GM04504 (cell line): ENCODE data around the gene CALM1.
"Not testable (repeated sequence)": the region's sequence is repeated elsewhere in the genome, so short reads cannot be mapped to it uniquely, and the experiment has no call there.

Source experiments
- DNase-seq: peaks from one replicate; pipeline ENCODE4 v3.0.0-alpha.2; 2012; ENCODE audit warnings: low read depth

CALM1 gene

DNA sequence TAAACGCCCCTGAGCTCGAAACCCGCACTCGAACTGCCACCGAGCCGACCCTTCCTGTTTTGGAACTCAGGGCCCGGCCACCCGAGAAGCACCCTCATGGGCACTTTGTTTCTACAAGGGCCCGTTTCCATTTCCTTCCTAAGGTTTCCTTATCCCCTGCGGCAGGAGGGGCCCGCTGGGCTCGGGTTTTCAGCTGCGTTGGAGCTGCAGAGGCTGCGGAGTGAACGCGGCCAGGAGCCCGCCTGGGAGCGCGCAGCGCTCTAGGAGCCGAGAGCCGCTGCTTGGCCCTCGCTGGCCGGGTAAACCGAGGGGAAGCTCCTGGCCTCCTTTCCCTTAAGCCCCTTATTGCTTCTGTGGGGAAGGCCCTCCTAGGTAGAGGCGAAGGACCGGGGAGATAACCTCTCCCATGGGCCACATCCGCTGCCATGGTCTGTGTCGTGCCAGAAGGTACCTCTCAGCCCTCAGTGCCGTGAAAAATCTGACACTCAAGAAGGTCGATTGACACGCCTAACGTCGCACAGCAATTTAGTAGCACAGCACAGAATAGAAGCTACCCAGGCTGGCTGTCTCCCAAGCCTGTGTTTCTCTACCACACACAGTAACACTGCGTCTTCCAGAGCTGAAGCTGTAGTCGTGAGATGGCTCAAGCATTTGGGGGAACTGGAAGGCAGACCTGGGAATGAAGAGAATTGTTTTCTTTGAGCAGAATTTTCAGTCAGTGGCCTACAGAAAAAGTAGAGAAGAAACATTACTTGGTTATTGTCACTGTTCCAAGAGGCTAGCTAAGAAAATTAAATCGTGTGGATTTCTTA, 12.9 kb upstream of the CALM1 start:
- no peak for DNase-seq

GRCh38 chr14:90384543-90384911, 12.3 kb upstream of the CALM1 start:
- DNase-seq = no peak

DNA sequence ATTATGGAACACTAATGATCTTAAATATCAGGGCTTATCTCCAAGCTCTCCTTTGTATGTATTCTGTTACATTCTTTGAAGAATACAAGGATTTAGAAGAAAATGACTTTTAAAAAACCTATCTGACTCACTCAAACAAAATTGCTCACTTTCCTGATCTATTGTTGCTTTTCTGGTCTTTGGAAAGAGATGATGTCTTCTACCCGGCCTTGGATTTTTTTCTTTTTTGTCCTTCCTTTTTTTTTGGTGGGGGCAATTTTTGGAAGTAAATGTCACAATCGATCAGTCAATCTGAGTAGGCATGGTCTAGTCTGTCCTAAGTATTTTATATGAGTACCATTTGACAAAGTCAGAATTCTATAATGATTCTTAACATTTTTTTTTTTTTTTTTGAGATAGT, 10.5 kb upstream of the CALM1 start:
- no peak for DNase-seq

DNA sequence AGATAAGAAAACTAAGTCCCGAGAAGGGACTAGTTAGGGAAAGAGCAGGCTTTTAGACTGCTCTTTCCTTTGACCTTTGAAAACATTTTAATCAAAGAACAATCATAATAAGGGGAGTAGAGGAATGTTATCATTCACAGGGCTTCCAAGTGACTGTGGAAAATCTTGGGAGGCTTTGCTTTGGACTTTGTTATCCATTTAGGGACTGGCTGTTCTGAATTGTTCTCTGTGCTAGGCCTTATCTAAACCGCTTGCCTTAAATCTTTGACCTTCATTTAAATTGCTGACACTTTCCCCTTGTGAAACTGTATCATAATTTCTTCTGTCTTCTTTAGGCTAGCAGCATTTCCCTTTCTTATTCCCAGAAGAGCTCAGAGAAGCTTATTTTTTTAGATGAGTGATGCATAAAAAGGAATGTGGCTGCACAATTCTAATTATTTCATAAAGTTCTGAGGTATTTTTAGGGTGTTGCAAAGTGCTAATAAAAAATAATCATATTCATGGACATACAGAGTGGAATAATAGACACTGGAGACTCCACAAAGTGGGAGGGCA, 9.5 kb upstream of the CALM1 start:
- no peak for DNase-seq

GRCh38 chr14:90388437-90388836, 8.4 kb upstream of the CALM1 start:
- no peak for DNase-seq

- no peak for DNase-seq
These were observed 7.8 kb upstream of the CALM1 start for GRCh38 chr14:90388982-90389381.

DNA sequence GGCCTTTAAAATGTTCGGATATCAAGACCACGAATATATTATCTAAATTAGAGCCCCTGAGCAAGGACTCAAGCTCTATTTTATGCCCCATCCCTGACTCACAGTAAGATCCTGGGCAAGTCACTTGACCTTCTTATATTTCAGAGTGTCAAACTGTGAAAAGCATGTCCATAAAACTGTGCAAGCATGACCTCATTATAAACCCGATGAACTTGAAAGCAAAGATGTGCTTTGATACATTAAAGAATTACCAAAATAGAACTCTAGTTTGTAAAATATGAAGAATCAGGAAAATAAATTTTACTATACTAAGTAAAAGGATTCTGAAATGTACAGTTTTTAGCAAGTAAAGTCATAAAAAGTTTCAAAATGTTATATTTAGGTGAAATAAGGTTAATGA, 2.9 kb upstream of the CALM1 start:
- DNase-seq = no peak

DNA sequence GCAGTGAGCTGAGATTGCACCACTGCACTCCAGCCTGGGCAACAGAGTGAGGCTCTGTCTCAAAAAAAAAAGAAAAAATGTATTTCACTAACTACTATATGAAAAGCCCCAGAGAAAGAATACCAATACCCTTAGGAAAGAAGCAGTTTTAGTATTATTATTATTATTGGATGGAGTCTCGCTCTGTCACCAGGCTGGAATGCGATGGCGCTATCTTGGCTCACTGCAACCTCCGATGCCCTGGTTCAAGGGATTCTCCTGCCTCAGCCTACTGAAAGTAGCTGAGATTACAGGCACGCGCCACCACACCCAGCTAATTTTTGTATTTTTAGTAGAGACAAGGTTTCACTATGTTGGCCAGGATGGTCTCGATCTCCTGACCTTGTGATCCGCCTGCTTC, 2.0 kb upstream of the CALM1 start:
- DNase-seq = not testable (repeated sequence)

DNA sequence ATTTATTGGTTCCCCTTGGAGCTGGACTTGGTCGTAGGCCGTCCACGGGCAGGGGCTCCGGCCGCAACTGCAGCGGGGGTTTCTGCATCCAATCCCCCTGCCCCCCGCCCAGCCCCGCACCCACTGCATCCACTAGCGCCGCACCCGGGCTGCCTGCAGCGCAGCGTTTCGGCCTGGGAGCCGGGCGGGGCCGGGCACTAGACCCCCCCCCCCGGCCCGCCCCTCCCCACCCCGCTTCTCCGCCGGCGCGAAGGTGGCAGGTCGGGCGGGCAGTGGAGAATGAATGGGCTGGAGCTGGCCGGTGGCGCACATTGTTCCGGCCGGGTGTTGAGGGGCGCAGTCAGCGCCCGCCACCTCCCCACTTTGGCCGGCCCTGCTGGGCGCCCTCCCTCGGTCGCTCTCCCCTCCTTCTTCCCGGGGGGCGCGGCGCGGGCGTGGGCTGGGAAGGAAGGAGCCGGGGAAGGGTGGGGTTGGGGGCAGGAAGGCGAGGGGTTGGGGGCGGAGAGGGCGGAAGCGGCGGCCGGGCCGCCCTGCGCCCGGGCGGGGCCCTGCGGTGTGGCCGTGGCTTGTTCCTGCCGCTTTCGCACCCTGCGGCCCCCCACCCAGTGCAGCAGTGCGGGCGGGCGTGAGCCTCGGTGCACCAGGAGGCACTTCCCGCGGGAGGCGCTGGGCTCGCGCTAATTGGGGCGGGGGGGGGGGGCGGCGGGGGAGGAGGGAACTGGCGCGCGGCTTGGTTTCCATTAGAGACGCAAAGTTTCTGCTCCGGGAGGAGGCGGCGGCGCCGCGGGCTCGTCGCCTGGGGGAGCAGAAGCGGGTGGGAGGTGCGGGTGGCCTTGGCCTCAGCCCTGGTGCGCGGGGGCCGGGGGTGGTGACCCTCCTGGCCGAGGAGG, 841 bp downstream of the CALM1 start:
- DNase-seq = no peak

DNA sequence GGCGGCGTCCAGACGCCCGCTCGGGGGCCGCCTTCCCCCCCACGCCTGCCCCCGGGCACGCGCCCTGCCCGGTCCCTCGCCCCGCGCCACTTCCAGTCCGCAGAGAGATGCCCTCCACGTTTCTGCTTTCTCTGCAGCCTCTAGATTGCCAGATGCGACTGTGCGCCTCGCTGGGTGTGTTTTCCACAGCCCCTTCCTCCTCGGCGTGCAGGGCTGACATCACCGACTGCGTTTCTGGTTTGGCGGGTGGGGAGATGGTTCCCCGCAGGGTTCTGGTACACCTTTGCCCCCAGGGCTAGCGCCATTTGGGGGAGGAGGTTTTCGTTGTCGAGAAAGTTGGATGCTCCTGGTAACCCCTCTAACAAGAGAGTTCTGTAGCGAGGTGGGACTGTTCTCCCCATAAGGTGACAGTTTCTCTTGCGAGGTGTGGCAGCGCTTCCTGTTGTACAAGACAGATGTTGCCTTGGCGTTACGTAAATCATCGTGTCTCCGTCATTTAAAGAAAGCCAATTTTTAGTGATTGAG, 1.5 kb downstream of the CALM1 start:
- DNase-seq = no peak

GRCh38 chr14:90398841-90399540, 2.2 kb downstream of the CALM1 start:
- DNase-seq = no peak

- DNase-seq = peak; percentile 77
These were observed 3.0 kb downstream of the CALM1 start for GRCh38 chr14:90399541-90400444.

GRCh38 chr14:90400904-90401561, 4.2 kb downstream of the CALM1 start:
- DNase-seq = no peak

DNA sequence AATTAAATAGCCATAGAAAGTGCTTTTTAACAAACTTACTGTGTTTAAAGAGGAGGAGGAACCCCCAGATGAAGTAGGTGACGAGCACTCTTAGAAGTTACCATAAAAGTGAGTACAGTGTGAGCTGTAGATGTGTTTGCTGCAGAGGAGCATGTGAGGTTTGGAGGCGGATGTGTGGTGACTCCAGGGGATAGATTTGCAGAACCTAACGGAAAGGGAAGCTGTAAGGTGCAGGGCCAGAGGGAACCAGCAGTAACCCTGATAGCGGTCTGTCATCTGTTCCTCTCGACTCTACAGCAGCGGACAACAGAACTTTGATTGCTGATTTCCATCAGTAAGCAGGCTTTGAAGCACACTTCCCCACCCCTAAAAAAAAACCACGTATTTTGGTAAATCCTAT, 5.2 kb downstream of the CALM1 start:
- DNase-seq = no peak

- no peak for DNase-seq
These were observed 6.2 kb downstream of the CALM1 start for GRCh38 chr14:90403065-90403464.

DNA sequence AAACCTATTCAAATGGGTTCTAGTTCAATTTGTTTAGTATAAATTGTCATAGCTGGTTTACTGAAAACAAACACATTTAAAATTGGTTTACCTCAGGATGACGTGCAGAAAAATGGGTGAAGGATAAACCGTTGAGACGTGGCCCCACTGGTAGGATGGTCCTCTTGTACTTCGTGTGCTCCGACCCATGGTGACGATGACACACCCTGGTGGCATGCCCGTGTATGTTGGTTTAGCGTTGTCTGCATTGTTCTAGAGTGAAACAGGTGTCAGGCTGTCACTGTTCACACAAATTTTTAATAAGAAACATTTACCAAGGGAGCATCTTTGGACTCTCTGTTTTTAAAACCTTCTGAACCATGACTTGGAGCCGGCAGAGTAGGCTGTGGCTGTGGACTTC, 8.3 kb downstream of the CALM1 start:
- DNase-seq = no peak

GRCh38 chr14:90405755-90406154, 8.9 kb downstream of the CALM1 start:
- no peak for DNase-seq

DNA sequence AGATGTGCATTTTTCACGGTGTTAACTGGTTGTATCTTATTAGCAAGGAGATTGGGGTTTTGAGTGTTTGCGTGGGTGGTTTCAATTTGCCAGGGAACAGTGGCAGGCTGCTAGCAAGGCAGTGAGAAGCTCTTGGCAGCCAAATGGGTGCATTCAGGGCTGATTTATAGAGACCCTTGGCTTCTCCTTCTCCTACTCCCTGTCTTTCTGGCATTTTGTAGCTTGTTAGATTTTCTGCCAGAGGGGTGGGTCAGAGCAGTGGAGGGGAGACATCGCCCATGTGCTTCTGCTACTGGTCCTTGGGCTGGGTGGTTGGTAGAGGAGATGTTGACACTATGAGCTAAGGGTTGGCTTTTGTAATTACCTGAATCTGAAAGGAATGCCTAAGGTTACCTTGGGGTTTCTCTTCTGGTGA, 9.6 kb downstream of the CALM1 start:
- DNase-seq = no peak

DNA sequence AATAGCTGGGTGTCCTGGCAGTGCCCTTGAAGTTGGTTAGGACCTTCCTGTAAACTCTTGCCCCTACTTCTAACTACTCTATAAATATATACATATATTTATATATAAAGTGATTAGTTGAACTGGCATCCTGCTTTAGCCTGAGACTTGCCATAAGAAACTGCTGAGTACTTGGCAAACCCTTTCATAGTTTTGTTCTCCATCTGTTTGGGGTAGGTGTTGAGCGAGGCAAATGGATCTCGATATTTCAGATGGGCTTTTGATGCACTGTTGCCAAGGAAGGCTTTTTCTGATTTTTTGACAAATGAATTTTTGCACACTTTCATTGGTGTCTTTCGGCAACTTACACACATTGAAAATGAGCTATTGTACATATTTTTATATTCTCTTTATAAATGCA, 10.4 kb downstream of the CALM1 start:
- no peak for DNase-seq

GRCh38 chr14:90408713-90409112, 11.9 kb downstream of the CALM1 start:
- DNase-seq = no peak
